GM18861 (cell line): Measurements from ENCODE around the gene AIG1.
"Not testable (repeated sequence)": the region's sequence is repeated elsewhere in the genome, so short reads cannot be mapped to it uniquely, and the experiment has no call there.

Source experiments
- ATAC-seq: cut with Tn5 transposase; IDR thresholded peaks from one replicate; pipeline ENCODE4 v1.9.1; 2021; ENCODE audit not compliant: unreplicated experiment

The AIG1 gene

GRCh38 chr6:143125864-143126573, 65.3 kb downstream of the AIG1 start:
- no peak for ATAC-seq

- ATAC-seq, result no peak
These were observed 65.9 kb downstream of the AIG1 start for GRCh38 chr6:143126574-143126941.

- no peak for ATAC-seq
These were observed 67.4 kb downstream of the AIG1 start for GRCh38 chr6:143127941-143128680.

GRCh38 chr6:143128681-143129015, 68.0 kb downstream of the AIG1 start:
- no peak for ATAC-seq

GRCh38 chr6:143130928-143131327, 70.2 kb downstream of the AIG1 start:
- no peak for ATAC-seq

GRCh38 chr6:143135325-143135724, 74.6 kb downstream of the AIG1 start:
- ATAC-seq, result no peak

GRCh38 chr6:143135797-143136561, 75.3 kb downstream of the AIG1 start:
- ATAC-seq, result no peak

GRCh38 chr6:143136647-143137046, 76.0 kb downstream of the AIG1 start:
- no peak for ATAC-seq

GRCh38 chr6:143139239-143139784, 78.6 kb downstream of the AIG1 start:
- ATAC-seq, result no peak

- not testable (repeated sequence) for ATAC-seq
These were observed 79.2 kb downstream of the AIG1 start for GRCh38 chr6:143139884-143140283.

- ATAC-seq, result no peak
These were observed 80.1 kb downstream of the AIG1 start for GRCh38 chr6:143140767-143141166.

GRCh38 chr6:143141442-143141841, 80.8 kb downstream of the AIG1 start:
- no peak for ATAC-seq

GRCh38 chr6:143146186-143146851, 85.6 kb downstream of the AIG1 start:
- ATAC-seq, result no peak

- no peak for ATAC-seq
These were observed 89.1 kb downstream of the AIG1 start for GRCh38 chr6:143149771-143150170.

- ATAC-seq, result no peak
These were observed 89.6 kb downstream of the AIG1 start for GRCh38 chr6:143150281-143150680.

GRCh38 chr6:143151381-143151780, 90.7 kb downstream of the AIG1 start:
- ATAC-seq, result no peak

- no peak for ATAC-seq
These were observed 95.0 kb downstream of the AIG1 start for GRCh38 chr6:143155681-143156080.

GRCh38 chr6:143157131-143157530, 96.4 kb downstream of the AIG1 start:
- ATAC-seq, result no peak

GRCh38 chr6:143158113-143158581, 97.5 kb downstream of the AIG1 start:
- ATAC-seq, result no peak

- ATAC-seq, result no peak
These were observed 98.3 kb downstream of the AIG1 start for GRCh38 chr6:143159001-143159400.

GRCh38 chr6:143160015-143160414, 99.3 kb downstream of the AIG1 start:
- no peak for ATAC-seq
